ENCODE measurements around the gene FGB. TPM values are rescaled to one million over a fixed set of nuclear protein-coding genes. Genes with fewer than 3 reads are reported as not detected.

The FGB gene
- total and polyA plus RNA-seq, 2 experiments from 2014 or later: not detected

DNA sequence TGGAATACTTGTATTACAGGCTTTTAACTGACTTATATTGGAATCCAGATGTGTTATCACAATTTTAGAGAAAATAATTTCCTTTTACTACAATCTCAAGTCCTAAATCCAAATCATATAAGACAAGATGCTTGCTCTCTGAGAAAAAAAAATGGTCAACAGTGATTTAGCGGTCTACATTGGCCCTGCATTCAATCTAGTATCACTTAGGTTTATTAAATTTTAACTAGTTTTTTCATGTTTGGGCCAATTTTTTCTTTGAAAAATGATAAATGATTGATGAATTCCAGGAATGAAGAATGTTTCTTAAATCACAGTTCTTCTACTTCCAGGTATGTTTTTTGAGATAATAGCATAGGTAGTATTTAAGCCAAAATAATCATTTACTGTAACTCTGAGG is 52.4 kb downstream of the FGB start (continued):
- TF ChIP-seq, protein P1, sequence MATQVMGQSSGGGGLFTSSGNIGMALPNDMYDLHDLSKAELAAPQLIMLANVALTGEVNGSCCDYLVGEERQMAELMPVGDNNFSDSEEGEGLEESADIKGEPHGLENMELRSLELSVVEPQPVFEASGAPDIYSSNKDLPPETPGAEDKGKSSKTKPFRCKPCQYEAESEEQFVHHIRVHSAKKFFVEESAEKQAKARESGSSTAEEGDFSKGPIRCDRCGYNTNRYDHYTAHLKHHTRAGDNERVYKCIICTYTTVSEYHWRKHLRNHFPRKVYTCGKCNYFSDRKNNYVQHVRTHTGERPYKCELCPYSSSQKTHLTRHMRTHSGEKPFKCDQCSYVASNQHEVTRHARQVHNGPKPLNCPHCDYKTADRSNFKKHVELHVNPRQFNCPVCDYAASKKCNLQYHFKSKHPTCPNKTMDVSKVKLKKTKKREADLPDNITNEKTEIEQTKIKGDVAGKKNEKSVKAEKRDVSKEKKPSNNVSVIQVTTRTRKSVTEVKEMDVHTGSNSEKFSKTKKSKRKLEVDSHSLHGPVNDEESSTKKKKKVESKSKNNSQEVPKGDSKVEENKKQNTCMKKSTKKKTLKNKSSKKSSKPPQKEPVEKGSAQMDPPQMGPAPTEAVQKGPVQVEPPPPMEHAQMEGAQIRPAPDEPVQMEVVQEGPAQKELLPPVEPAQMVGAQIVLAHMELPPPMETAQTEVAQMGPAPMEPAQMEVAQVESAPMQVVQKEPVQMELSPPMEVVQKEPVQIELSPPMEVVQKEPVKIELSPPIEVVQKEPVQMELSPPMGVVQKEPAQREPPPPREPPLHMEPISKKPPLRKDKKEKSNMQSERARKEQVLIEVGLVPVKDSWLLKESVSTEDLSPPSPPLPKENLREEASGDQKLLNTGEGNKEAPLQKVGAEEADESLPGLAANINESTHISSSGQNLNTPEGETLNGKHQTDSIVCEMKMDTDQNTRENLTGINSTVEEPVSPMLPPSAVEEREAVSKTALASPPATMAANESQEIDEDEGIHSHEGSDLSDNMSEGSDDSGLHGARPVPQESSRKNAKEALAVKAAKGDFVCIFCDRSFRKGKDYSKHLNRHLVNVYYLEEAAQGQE (IDR thresholded peaks at IDR 0.05; ENCODE audit: unreplicated experiment): no peak
- TF ChIP-seq CREB1 (CRISPR knock-in tag; IDR thresholded peaks at IDR 0.05; ENCODE audit: low read depth) (no peak), NANOG (IDR thresholded peaks at IDR 0.05; ENCODE audit: borderline replicate concordance) (no peak)
- TF ChIP-seq, protein P2, sequence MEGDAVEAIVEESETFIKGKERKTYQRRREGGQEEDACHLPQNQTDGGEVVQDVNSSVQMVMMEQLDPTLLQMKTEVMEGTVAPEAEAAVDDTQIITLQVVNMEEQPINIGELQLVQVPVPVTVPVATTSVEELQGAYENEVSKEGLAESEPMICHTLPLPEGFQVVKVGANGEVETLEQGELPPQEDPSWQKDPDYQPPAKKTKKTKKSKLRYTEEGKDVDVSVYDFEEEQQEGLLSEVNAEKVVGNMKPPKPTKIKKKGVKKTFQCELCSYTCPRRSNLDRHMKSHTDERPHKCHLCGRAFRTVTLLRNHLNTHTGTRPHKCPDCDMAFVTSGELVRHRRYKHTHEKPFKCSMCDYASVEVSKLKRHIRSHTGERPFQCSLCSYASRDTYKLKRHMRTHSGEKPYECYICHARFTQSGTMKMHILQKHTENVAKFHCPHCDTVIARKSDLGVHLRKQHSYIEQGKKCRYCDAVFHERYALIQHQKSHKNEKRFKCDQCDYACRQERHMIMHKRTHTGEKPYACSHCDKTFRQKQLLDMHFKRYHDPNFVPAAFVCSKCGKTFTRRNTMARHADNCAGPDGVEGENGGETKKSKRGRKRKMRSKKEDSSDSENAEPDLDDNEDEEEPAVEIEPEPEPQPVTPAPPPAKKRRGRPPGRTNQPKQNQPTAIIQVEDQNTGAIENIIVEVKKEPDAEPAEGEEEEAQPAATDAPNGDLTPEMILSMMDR (conservative IDR thresholded peaks at IDR 0.05; ENCODE audit: low read depth in 2 of 2): no peak

DNA sequence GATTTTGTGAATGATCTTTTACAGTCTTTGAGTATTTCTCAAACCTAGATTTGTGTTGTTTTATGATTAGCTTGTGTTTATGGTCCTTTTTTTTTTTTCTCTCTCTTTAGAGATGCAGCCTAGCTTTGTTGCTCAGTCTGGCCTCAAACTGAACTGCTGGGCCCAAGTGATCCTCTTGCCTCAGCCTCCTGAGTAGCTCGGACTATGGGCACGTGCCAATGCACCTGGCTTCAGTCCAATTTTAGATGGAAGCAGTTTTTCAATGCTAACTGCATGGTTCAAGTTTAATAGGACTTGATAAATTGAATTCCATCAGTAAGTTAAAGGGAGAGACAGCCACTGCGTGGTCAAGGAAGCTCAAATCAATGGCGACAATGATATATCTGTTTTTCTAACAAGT is 53.5 kb downstream of the FGB start:
- DNase-seq (ENCODE audit: low spot score) (no peak), ATAC-seq (no peak)
- no peaks in the 10 kb centered on the region for H3K79me2 ChIP-seq (replicated peaks; ENCODE audit: insufficient read depth)
- H3K27me3 ChIP-seq (ENCODE audit: insufficient read depth): no peaks in the 10 kb centered on the region
- H3K9me2 ChIP-seq (ENCODE audit: insufficient read depth): no peaks in the 10 kb centered on the region
- H2AFZ ChIP-seq: 0 out of 2 replicates have a peak overlapping the region, but pooled peaks have one; percentile 57
- no peak overlapping the region for H3K27ac ChIP-seq (ENCODE audit: low read depth)
- Mint-ChIP-seq H3K27me3 (ENCODE audit: insufficient read depth, low read depth, poor library complexity) (no peaks in the 10 kb centered on the region), H3K4me3 (no peak overlapping the region), H3K9me3 (no peaks in the 10 kb centered on the region; the same call in 2 of the 3 replicates), H3K27ac (no peak overlapping the region), H3K36me3 (ENCODE audit: low read depth) (no peaks in the 10 kb centered on the region), H3K4me1 (peaks cover 15% of the 10 kb centered on the region; the same call in 2 of the 3 replicates)
- TF ChIP-seq STAT1 (IDR thresholded peaks at IDR 0.05; ENCODE audit: unreplicated experiment) (no peak), NANOG (IDR thresholded peaks at IDR 0.05; ENCODE audit: borderline replicate concordance) (no peak), ZNF114 (CRISPR knock-in tag; IDR thresholded peaks at IDR 0.05) (no peak), EZH2phosphoT487 (IDR thresholded peaks at IDR 0.05; ENCODE audit: unreplicated experiment) (no peak), EZH2 (IDR thresholded peaks at IDR 0.05; ENCODE audit: low read depth, unreplicated experiment) (no peak)
- TF ChIP-seq, protein P2 (conservative IDR thresholded peaks at IDR 0.05; ENCODE audit: low read depth in 2 of 2): no peak
- TF ChIP-seq, protein P3, sequence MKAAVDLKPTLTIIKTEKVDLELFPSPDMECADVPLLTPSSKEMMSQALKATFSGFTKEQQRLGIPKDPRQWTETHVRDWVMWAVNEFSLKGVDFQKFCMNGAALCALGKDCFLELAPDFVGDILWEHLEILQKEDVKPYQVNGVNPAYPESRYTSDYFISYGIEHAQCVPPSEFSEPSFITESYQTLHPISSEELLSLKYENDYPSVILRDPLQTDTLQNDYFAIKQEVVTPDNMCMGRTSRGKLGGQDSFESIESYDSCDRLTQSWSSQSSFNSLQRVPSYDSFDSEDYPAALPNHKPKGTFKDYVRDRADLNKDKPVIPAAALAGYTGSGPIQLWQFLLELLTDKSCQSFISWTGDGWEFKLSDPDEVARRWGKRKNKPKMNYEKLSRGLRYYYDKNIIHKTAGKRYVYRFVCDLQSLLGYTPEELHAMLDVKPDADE (IDR thresholded peaks at IDR 0.05): no peak
- no peak overlapping the region for H3K4me3 ChIP-seq
- H3F3A ChIP-seq (replicated peaks; ENCODE audit: low read depth): no peaks in the 10 kb centered on the region
- no peaks in the 10 kb centered on the region for H3K36me3 ChIP-seq (ENCODE audit: insufficient read depth)
- H4K20me1 ChIP-seq (replicated peaks; ENCODE audit: insufficient read depth): no peaks in the 10 kb centered on the region
- no peak overlapping the region for H3K4me2 ChIP-seq
- H3K4me1 ChIP-seq (ENCODE audit: insufficient read depth): peaks cover 10% of the 10 kb centered on the region

All from GM23338 (cell line).